ENCODE measurements around the gene LRCH1. TPM values are rescaled to one million over a fixed set of nuclear protein-coding genes. Genes with fewer than 3 reads are reported as not detected.

LRCH1 gene
- total and polyA plus RNA-seq, 2 experiments from 2014 or later = 3.9 to 9.2 TPM

- H3K27me3 ChIP-seq (ENCODE audit: insufficient read depth) = no peaks in the 10 kb centered on the region
- Mint-ChIP-seq H3K36me3 (ENCODE audit: low read depth) (no peaks in the 10 kb centered on the region), H3K4me3 (no peak overlapping the region), H3K27me3 (ENCODE audit: insufficient read depth, low read depth, poor library complexity) (no peaks in the 10 kb centered on the region), H3K4me1 (peaks cover 28% of the 10 kb centered on the region), H3K27ac (no peak overlapping the region), H3K9me3 (no peaks in the 10 kb centered on the region)
- no peak for TF ChIP-seq STAT1 (IDR thresholded peaks at IDR 0.05; ENCODE audit: unreplicated experiment)
- TF ChIP-seq, protein P1, sequence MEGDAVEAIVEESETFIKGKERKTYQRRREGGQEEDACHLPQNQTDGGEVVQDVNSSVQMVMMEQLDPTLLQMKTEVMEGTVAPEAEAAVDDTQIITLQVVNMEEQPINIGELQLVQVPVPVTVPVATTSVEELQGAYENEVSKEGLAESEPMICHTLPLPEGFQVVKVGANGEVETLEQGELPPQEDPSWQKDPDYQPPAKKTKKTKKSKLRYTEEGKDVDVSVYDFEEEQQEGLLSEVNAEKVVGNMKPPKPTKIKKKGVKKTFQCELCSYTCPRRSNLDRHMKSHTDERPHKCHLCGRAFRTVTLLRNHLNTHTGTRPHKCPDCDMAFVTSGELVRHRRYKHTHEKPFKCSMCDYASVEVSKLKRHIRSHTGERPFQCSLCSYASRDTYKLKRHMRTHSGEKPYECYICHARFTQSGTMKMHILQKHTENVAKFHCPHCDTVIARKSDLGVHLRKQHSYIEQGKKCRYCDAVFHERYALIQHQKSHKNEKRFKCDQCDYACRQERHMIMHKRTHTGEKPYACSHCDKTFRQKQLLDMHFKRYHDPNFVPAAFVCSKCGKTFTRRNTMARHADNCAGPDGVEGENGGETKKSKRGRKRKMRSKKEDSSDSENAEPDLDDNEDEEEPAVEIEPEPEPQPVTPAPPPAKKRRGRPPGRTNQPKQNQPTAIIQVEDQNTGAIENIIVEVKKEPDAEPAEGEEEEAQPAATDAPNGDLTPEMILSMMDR (conservative IDR thresholded peaks at IDR 0.05; ENCODE audit: low read depth in 2 of 2) = no peak
- TF ChIP-seq ETS1 (IDR thresholded peaks at IDR 0.05) = no peak
- no peak for TF ChIP-seq EZH2phosphoT487 (IDR thresholded peaks at IDR 0.05; ENCODE audit: unreplicated experiment)
- no peak for TF ChIP-seq ZNF462 (CRISPR knock-in tag; IDR thresholded peaks at IDR 0.05)
- no peak for TF ChIP-seq EZH2 (IDR thresholded peaks at IDR 0.05; ENCODE audit: low read depth, unreplicated experiment)
- TF ChIP-seq ZNF331 (CRISPR knock-in tag; IDR thresholded peaks at IDR 0.05; ENCODE audit: low read depth) = no peak
- TF ChIP-seq POLR2AphosphoS5 (IDR thresholded peaks at IDR 0.05; ENCODE audit: low read depth) = no peak
- TF ChIP-seq ZNF114 (CRISPR knock-in tag; IDR thresholded peaks at IDR 0.05) = no peak
- TF ChIP-seq NANOG (IDR thresholded peaks at IDR 0.05; ENCODE audit: borderline replicate concordance) = no peak
- no peak for TF ChIP-seq CREB1 (CRISPR knock-in tag; IDR thresholded peaks at IDR 0.05; ENCODE audit: low read depth)
- TF ChIP-seq, protein P2, sequence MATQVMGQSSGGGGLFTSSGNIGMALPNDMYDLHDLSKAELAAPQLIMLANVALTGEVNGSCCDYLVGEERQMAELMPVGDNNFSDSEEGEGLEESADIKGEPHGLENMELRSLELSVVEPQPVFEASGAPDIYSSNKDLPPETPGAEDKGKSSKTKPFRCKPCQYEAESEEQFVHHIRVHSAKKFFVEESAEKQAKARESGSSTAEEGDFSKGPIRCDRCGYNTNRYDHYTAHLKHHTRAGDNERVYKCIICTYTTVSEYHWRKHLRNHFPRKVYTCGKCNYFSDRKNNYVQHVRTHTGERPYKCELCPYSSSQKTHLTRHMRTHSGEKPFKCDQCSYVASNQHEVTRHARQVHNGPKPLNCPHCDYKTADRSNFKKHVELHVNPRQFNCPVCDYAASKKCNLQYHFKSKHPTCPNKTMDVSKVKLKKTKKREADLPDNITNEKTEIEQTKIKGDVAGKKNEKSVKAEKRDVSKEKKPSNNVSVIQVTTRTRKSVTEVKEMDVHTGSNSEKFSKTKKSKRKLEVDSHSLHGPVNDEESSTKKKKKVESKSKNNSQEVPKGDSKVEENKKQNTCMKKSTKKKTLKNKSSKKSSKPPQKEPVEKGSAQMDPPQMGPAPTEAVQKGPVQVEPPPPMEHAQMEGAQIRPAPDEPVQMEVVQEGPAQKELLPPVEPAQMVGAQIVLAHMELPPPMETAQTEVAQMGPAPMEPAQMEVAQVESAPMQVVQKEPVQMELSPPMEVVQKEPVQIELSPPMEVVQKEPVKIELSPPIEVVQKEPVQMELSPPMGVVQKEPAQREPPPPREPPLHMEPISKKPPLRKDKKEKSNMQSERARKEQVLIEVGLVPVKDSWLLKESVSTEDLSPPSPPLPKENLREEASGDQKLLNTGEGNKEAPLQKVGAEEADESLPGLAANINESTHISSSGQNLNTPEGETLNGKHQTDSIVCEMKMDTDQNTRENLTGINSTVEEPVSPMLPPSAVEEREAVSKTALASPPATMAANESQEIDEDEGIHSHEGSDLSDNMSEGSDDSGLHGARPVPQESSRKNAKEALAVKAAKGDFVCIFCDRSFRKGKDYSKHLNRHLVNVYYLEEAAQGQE (IDR thresholded peaks at IDR 0.05; ENCODE audit: unreplicated experiment) = no peak
- TF ChIP-seq JUNB (IDR thresholded peaks at IDR 0.05; ENCODE audit: unreplicated experiment) = no peak
- no peaks in the 10 kb centered on the region for H3F3A ChIP-seq (replicated peaks; ENCODE audit: low read depth)
- peaks cover 7% of the 10 kb centered on the region; the same call in 1 of the 2 replicates for H4K20me1 ChIP-seq (replicated peaks; ENCODE audit: insufficient read depth)
- DNase-seq (ENCODE audit: low spot score) (no peak), ATAC-seq (no peak)
- no peak overlapping the region for H3K4me2 ChIP-seq
- H2AFZ ChIP-seq = no peak overlapping the region
- no peaks in the 10 kb centered on the region; the same call in 1 of the 2 replicates for H3K9me2 ChIP-seq (ENCODE audit: insufficient read depth)
- H3K4me3 ChIP-seq = no peak overlapping the region
- H3K79me2 ChIP-seq (replicated peaks; ENCODE audit: insufficient read depth) = peaks cover 23% of the 10 kb centered on the region
- no peaks in the 10 kb centered on the region for H3K36me3 ChIP-seq (ENCODE audit: insufficient read depth)
- peaks cover 7% of the 10 kb centered on the region; the same call in 1 of the 2 replicates for H3K4me1 ChIP-seq (ENCODE audit: insufficient read depth)
- no peak overlapping the region for H3K27ac ChIP-seq (ENCODE audit: low read depth)
Measured at GRCh38 chr13:46644816-46645215, 91.8 kb downstream of the LRCH1 start.
